HG03520 (cell line): ENCODE measurements around the gene ST7.
"Not testable (repeated sequence)": the region's sequence is repeated elsewhere in the genome, so short reads cannot be mapped to it uniquely, and the experiment has no call there.

Experiments
- ATAC-seq: cut with Tn5 transposase; IDR thresholded peaks from one replicate; pipeline ENCODE4 v1.9.1; 2021; ENCODE audit warnings: mild to moderate bottlenecking, moderate library complexity; ENCODE audit not compliant: unreplicated experiment

ST7 gene

DNA sequence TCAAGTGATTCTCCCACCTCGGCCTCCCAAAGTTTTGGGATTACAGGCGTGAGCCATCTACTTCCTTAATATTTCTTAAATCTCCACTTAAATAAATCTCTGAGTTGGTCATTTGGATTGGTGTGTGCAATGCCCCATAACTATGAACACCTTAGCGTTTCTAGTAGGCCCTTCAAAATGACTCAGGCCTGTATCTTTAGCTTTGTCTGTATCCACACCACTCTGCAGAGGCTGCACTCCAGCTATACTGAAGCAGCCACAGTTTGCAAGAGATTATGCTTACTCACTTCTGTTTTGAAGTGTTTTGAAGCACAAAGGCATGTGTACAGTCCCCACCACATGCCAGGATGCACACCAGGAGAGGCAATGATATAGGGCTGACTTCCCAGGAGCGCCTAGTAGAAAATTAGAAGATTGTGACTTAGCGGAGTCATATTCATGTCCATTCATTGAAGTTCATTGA, 2.4 kb upstream of the ST7 start:
- ATAC-seq = no peak

DNA sequence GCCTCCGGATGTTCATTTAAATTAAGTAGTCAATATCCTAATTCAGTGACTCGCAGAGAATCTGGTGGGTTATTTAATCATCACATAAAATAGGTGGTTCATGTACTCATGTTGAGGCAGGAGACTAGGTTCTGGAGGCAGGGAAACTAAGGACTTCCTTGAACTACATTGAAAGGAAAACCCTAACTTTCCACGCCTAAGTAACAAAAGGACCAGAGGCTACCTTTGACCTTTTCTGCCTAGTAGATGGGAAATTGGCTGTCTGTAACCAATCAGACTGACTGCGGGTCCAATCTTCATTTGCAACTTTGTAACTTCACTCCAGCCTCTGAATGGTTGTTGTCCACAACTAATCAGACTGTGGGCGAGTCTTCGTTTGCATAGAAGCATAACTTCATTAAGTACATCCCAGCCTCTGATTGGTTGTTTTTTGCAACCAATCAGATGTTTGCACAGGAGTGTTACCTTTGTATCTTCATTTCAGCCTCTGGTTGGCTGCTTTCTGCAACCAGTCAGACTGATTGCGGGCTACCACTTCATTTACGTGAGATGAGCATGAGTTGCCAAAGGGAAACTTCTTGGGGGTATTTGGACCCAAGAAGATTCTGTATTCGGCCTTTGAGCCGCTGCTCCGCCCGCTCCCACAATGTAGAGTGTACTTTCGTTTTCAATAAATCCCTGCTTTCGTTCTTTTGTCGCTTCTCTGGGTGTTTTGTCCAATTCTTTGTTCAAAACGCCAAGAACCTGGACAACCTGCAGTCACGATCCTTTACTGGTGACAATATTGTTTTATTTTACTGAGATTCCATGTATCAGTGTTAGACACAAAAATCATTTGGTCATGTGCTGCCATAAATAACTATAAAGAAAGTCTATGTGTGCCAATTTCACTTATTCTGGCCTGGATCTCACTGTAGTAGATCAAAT, 1.7 kb upstream of the ST7 start:
- no peak for ATAC-seq

DNA sequence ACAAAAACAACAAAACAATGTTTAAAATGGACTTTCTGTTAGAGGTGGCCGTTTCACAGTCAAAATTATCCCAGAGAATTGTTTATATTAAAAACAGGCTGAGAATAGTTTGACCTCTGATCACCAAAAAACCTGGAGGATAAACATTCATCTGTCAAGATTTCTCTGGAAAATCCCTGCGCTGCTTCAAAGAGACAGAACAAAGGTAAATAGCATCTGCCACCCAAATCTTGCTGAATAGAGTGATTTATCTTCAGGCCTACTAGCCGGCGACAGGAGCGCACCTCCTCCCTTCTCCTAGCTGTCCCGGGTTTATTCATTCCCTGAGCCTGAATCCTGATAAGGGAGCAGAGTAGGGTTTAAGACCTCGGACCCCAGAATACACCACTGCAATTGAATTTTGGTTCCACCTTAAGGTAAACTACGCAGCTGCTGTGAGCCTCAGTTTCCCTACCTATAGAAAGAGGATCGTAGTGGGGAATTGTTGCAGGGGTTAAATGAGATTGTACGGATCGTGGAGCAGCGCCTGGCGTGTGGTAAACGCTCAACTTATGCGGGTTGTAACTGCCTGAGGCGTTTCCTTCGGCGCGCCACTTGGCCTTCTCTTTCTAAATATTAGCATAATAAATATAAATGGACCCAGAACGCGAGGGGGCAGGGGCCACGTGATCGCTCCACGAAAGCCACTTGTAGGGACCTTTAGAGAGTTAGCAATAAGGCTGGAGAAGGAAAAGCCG, 498 bp upstream of the ST7 start:
- ATAC-seq = peak; percentile 16

DNA sequence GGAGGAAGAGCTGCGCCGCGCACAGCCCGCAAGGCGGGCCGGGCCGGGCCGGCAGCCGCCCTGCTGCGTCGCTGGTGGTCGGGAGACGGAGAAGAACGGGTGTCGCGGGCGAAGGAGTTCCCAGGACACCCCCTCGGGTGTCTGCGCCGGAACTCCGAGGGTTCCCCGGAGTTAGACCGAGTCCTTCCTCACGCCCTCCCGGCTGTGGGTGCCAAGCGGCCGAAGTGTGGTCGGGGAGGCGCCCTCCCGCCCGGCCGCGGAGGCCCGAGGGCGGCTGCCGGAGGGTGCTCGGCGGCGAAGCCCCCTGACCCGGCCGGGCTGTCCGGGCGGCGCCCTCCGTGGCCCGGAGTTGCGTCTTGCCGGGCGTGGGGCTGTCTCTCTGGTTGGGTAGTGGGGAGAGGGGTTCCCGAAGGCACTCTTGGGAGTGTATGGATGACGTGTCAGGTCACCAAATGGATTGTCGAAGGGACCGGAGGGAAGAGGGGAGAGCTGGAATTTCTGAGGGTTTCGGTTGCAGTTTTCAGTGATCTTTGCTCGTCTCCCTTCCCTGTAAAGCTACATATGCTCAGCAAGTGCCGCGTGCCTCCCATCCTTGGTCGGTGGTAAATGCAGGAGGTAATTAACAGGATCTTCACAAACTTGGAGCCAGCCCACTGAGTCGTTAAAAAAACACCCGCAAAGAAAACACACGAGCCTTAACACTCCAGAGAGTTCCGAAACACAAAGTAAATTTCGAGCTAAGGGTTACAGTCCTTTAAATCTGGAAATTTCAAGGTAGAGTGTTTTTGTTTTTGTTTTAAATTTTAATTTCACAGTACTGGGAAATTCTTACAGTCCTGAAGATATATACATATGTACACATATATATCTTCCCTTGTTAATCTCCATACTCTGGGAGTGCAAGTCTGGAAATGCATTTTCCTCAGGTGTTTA, 871 bp downstream of the ST7 start:
- peak; percentile 5 for ATAC-seq

DNA sequence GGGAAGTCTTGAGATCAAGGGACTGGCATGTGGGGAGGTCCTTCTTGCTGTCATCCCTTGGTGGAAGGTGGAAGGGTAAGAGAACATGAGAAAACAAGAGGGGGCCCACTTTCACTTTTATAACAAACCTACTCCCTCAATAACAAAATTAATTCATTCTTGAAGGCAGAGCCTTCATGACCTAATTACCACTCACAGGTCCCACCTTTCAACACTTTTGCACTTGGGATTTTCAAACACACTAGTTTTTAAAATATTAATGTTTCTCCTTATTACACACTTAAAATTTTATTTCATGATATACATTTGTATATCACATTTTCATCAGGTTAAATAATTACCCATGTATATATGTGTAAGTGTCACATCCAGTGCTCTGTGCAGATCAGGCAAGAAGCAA, 2.0 kb downstream of the ST7 start:
- no peak for ATAC-seq

DNA sequence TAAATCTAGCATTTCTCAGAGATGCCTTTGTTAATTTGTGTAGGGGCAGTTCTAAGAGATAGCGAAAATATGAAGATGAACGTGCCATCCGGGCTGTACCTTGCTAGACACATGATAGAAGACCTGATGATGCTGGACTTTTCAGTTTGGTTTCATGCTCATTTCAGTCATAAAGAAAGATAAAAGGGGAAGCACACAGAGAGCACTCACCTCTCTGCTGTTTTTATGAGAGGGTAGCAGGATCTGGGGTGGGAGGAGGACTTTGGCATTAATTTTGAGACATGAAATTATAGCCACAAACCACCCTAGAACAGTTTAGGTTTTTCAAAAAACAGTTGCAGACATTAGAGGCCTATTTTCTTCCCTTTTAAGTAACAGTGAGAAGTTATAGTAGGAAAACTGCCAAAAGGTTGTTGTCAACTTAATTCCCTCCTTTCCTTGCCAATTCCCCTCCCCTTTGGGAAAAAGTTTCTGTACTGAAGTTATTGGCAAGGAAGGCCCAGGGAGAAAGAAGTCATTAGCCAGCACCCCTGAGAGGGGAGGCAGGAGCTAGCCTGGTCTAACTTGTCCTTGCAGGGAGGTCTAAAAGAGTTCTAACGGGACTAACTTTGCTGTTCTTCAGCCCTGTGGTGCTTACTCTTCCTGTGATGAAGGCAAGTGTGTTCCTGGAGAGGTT, 2.6 kb downstream of the ST7 start:
- peak; percentile 80 for ATAC-seq

DNA sequence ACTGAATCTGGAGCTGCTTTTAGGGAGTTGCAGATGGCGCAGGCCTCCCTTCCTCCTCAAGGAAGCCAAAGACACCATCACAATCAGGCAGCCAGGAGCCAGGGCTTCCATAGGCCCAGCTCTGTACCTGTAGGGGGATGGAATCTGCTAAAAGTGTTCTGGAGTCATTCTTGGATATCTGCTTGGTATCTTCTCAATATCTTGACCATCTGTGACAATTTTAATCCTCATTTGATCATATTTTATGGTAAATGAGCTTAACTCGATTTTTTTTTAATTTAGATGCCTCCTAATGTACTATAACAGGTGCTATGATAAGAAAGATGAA, 3.1 kb downstream of the ST7 start:
- ATAC-seq = no peak

DNA sequence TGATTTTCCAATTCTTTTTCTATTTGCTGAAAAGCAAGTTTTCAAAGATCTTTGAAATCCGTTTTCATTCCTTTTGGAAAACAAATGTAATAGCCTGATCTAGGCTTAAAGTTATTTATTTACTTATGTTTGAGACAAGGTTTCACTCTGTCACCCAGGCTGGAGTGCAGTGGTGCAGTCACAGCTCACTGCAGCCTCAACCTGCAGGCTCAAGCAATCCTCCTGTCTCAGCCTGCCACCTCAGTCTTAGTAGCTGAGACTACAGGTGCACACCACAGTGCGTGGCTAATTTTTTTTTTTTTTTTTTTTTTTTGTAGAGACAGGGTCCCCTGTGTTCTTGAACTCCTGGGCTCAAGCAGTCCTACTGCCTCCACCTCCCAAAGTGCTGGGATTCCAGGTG, 4.6 kb downstream of the ST7 start:
- ATAC-seq = peak; percentile 27

DNA sequence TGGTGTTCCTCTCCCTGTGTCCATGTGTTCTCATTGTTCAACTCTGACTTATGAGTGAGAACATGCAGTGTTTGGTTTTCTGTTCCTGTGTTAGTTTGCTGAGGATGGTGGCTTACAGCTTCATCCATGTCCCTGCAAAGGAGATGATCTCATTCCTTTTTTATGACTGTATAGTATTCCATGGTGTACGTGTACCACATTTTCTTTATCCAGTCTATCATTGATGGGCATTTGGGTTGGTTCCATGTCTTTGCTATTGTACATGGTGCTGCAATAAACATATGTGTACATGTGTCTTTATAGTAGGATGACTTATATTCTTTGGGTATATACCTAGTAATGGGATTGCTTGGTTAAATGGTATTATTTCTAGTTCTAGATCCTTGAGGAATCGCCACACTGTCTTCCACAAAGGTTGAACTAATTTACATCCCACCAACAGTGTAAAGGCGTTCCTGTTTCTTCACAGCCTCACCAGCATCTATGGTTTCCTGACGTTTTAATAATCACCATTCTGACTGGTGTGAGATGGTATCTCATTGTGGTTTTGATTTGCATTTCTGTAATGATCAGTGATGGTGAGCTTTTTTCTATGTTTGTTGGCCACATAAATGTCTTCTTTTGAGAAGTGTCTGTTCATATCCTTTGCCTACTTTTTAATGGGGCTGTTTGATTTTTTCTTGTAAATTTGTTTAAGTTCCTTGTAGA, 8.8 kb downstream of the ST7 start:
- not testable (repeated sequence) for ATAC-seq

DNA sequence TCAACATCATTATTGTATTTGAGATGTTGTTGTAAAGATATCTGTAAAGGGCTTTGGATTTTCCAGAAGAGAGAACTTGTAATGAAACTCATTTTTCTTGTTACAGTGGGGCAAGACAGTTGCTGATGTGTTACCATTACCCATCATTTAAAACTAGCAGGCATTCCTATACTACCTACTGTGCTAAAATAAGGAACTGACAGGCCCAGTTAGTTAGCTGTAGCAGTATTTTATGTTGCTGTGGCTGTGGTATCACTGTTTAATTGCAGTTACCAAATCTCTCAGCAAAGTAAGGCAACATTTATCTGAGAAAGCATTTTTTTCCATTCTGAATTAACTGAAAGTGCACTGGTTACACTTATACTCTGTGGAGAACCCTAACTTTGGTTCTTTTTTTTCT, 9.9 kb downstream of the ST7 start:
- peak; percentile 45 for ATAC-seq

DNA sequence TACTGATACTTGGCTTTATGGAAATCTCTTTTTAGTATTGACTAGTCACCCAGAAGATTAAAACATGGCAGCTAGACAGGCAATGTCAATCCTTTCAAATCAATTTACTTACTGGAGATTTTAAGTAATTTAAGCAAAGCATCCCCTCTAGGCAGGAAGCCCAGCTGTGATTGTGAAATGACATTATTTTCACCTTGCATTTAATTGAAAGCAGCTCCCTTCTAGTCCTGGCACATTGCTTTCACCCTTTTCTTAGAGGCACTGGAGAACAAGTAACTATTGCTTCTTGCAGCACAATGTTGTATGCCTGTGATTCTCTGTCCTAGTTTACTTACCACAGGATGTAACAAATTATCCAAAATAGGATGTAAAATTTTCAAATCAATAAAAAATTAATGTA, 13.3 kb downstream of the ST7 start:
- no peak for ATAC-seq

DNA sequence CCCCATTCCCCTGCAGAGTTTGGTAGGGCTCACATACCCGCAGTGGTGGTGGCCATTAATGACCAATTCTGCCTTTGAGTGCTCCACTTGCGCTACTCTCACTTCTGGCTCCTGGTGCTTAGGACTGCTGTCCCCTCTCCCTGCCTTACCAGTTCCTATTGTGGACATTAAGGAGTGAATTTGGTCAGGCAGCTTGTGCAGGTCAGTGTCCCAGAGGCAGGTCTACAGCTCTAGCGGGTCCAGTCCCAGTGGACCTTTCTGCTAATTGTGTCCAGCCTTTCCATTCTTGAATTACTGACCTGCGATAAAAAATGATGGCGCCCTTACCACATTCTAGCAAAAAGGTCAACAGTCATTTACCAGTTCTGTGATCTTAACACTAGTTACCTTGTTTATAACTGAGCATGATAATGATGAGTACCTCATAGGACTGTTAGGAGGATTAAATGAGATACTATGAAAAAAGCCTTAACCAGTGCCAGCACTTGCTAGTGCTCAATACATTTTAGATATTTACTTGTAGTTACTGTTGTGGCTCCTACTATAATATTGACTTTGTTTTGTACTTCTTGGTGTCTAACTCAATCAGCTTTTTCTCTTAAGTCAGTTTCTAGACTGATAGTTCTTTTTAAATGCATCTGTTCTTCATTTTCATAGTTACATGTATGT, 14.1 kb downstream of the ST7 start:
- ATAC-seq = no peak

DNA sequence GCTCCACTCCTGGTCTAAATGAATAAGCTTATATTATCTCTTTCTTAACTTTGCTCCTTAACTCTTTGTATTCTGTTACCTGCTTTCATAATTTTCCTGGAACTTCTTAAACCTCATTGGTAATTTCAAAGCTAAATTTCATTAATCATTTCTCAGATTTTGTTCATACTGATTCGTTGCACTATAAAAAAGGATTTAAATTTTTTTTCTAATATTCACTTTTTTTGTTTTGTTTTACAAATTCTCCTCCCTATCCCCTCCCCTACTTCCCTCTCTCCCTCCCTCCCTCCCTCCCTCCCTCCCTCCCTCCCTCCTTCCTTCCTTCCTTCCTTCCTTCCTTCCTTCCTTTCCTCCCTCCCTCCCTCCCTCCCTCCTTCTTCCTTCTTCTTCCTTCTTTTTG, 14.7 kb downstream of the ST7 start:
- ATAC-seq = no peak

DNA sequence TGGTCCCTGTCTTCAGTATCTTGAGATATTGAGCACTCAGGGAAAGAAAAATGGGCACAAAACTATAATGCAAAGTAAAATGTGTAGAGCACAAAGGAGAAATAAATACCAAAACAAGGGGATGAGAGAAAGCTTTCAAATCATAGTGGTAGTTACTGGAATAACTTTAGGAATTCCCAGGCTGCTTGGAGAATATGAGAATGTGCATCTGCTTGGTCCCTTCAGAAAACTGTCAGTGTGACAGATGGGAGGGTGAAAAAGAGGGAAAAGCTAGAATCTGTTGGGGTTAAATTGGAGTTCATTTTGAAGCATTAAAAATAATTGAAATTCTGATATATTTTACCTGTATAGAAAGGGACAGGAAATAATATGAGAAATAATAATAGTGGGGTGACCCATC, 15.3 kb downstream of the ST7 start:
- no peak for ATAC-seq

DNA sequence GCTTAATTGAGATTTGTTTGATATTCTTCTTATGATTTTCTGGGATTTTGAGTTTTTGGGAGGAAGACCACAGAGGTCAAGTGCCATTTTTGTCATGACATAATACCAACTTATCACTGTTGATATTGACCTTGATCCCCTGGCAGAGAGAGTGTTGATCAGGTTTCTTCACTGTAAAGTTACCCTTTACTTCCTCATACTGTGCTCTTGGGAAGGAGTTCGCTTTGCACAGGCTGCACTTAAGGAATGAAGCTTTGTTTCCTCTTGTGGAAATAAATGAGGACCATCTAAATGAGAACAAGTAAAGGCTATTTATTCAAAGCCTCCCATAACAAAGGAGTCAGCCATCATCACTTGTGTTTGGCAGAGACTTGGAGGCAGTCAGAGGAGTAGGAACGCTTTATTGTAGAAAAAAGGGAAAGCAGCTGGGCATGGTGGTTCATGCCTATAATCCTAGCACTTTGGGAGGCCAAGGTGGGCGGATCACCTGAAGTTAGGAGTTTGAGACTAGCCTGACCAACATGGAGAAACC, 16.1 kb downstream of the ST7 start:
- ATAC-seq = no peak

DNA sequence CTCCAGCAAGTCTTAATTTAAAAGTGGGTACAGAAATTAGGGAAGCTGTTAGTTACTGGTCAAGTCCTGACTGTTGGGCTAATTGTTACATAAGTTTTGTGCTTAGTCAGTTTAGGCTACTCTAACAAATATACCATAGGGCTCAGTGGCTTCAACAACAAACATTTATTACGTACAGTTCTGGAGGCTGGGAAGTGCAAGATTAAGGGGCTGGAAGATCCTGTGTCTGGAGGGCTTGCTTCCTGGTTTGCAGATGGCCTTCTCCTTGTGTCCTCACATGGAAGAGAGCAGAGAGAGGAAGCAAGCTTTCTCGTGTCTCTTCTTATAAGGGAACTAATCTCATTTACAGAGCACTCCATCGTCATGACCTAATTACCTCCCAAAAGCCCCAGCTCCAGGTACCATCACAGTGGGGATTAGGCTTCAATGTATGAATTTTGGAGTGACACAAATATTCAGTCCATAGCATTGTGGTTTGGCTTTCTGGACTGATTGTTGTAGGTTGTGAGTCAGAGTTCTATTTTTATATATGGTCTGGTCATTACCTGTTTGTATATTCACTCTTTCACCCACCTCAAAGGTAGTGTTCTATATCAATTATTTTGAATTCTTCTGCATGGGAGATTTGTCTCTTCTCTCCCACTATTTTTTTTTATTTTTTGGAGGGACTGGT, 17.1 kb downstream of the ST7 start:
- peak; percentile 63 for ATAC-seq

DNA sequence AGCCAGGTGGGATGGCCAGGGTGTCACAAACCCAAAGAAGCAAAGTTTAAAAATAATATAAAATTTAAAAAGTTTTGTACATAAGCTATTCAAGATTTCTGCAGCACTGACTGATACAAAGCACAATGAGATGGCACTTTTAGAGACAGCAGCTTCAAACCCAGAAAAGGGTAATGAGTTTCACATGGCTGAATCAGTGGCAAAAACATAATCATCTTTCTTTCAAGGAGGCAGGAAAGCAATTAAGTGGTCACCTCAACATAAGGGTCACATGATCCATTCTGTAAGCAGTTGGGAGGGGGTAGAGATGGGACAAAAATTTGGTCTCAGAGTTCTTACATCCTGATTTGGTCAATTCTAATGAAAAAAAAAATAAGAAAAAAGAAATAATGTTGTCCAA, 17.9 kb downstream of the ST7 start:
- not testable (repeated sequence) for ATAC-seq

DNA sequence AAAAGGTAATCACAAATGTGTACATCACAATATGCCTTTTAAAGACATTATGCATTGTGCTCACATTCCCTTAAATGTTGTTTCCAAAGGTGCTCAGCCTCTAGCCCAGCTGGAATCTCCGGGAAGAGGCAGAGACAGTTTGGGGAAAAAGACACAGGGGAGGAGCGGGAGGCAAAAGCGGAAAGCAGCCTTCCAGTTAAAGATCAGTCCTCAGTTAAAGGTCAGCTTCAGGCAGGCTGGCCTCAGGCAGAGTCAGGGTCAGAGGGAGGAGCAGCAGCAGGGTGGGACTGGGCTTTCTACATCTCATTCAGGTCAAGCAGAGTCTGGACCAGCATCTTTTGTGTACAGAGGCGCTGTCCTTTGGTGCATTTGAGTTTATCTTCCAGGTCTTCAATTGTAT, 18.6 kb downstream of the ST7 start:
- ATAC-seq = no peak

DNA sequence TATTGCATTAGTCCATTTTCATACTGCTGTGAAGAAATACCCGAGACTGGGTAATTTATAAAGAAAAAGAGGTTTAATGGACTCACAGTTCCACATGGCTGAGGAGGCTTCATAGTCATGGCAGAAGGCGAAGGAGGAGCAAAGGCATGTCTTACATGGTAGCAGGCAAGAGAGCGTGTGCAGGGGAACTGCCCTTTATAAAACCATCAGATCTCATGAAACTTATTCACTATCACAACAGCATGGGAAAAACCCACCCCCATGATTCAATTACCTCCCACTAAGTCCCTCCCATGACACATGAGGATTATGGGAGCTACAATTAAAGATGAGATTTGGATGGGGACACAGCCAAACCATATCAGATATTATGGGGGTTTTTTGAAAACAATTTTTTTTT, 21.7 kb downstream of the ST7 start:
- ATAC-seq = not testable (repeated sequence)
